WI38 (cell line): ENCODE measurements around the gene EPAS1.

ENCODE experiments used
- H3K4me3 ChIP-seq: 2 replicates; pipeline ENCODE4 v1.5.1; 2011; ENCODE audit warnings: low read depth, mild to moderate bottlenecking, control low read depth, low read length
- TF ChIP-seq, protein P1 (sequence below): IDR thresholded peaks from 2 replicates; pipeline ENCODE4 v1.5.1; 2012; ENCODE audit warnings: low read depth, mild to moderate bottlenecking, control low read depth, low read length

Gene EPAS1

GRCh38 chr2:46333912-46334311 is 36.7 kb downstream of the EPAS1 start:
- TF ChIP-seq, protein P1, sequence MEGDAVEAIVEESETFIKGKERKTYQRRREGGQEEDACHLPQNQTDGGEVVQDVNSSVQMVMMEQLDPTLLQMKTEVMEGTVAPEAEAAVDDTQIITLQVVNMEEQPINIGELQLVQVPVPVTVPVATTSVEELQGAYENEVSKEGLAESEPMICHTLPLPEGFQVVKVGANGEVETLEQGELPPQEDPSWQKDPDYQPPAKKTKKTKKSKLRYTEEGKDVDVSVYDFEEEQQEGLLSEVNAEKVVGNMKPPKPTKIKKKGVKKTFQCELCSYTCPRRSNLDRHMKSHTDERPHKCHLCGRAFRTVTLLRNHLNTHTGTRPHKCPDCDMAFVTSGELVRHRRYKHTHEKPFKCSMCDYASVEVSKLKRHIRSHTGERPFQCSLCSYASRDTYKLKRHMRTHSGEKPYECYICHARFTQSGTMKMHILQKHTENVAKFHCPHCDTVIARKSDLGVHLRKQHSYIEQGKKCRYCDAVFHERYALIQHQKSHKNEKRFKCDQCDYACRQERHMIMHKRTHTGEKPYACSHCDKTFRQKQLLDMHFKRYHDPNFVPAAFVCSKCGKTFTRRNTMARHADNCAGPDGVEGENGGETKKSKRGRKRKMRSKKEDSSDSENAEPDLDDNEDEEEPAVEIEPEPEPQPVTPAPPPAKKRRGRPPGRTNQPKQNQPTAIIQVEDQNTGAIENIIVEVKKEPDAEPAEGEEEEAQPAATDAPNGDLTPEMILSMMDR, result peak; percentile 32; the same call in 1 of the 2 replicates

DNA sequence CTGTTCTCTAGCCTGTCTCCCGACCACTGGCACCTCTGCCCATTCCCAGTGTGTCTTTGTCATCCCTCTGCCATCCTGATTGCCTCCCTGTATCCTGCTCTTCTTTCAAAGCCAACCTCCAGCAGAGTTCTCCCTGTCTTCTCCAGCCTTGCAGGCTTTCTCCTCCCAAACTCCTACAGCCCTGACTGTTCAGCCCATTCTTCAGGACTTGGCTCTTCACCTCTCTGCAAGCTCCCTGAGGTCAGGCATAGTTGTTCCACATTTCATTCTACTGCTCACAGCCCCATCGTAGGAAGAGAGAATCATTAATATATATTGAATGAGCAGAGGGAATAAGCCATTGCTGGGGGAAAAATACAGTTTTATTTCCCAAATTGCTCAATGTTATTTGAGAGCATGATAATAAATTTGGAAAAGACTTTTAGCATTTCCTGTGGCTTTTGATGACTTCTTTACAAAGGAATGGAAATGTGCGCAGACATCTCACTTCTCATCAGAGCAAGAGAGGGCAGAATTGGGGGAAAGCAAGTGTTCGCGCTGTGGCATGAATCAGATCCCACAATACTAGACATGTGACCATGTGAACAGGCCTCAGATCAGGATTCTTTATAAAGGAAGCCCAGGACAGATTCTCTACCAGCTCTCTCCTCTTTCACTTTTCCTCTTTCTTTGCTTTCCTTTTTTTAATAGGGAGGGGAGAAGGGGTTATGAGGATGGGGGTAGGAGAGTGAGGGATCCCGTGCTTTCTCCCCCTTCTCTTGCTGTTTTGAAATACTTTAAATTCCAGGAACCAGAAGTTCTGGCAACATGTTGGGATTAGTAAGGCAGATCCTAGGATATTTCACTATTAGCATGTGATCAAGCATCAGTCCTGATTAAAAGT is 37.4 kb downstream of the EPAS1 start:
- peak overlapping the region; percentile 48 for H3K4me3 ChIP-seq
- TF ChIP-seq, protein P1, result no peak

More at GRCh38 chr2:46333912-46334311, 36.7 kb downstream of the EPAS1 start:
- H3K4me3 ChIP-seq, result peak overlapping the region; percentile 21; the same call in 1 of the 2 replicates

DNA sequence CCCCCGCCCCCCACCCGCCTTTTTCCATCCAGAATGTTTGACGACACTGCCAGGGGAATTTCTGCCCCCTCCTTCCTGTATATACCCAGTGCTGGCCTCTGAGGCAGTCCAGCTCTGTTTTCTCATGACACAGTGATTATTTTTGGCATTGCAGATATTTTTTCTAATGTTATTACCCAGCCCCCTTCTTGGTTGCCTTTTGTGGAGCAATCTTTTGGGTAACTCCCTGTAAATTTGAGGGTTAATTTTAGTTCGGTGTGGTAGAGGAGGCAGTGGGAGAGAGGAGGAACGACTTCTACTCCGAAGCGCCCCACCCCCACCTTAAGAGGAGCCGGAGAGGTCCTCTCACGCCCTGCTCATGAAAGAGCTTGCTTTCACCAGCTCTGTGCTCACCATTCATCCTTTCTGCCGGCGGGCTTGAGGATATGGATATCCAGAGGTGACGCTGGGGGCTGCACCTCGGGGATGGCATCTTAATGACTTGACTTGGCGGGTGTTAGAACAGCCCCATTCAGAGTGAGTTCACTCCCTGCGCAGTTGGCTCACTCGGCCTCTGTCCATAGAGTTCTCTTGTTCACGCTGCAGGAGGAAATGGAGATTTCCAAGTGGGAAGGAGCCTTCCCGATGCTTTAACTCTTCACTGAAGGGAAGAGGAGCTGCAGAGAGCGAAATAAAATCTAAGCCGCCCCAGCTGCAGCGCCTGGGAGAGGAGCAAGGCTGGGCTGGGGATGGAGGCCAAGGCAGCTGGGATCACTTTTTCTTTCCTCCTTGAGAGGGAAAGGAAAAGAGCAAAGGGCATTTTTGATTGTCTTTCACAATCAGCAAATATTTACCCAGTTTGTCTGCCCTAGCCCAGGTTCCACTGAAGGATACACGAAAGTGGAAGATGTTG is 38.4 kb downstream of the EPAS1 start:
- peak overlapping the region; percentile 48 for H3K4me3 ChIP-seq
- TF ChIP-seq, protein P1, result no peak

- TF ChIP-seq, protein P1, result no peak
- peak overlapping the region; percentile 48 for H3K4me3 ChIP-seq
Measured at GRCh38 chr2:46336283-46336959, 39.2 kb downstream of the EPAS1 start.

- TF ChIP-seq, protein P1, result no peak
- H3K4me3 ChIP-seq, result no peak overlapping the region
Measured at GRCh38 chr2:46337208-46337994, 40.2 kb downstream of the EPAS1 start.

DNA sequence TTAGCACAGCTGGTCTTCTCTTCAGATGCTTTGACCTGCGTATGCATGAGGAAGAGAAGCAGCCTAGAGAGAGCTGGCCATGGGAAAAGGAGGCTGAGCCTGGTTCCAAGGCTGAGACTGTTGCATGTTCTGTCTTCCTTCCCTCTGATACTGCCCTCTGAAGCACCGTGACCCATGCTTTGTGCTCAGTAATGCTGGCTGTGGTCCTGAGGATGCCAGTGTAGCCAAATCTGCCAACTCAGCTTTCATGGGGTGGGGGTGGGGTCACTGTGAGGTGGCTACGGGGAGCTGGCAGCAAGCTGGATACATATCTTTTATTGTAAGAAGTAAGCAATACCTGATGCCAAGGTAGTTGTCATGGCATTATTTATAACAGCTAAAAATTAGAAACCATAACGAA is 41.5 kb downstream of the EPAS1 start:
- no peak overlapping the region for H3K4me3 ChIP-seq
- TF ChIP-seq, protein P1, result no peak
